ENCODE data around the gene SMNDC1.
A peak's percentile ranks its signal among the peaks of the same experiment; 100 is the strongest.

The SMNDC1 gene

GRCh38 chr10:110313674-110314073, 9.0 kb upstream of the SMNDC1 start:
- no peak overlapping the region for H3K4me3 ChIP-seq (IDR thresholded peaks at IDR 0.05; ENCODE audit: insufficient read depth, low read depth, low read length)
- no peak overlapping the region for H3K27ac ChIP-seq
- H3K79me2 ChIP-seq (ENCODE audit: insufficient read depth, low read depth) = no peaks in the 10 kb centered on the region
- H4K20me1 ChIP-seq (ENCODE audit: insufficient read depth) = no peaks in the 10 kb centered on the region
- TF ChIP-seq CTCF (conservative IDR thresholded peaks at IDR 0.05; ENCODE audit: low read depth, low read length) = no peak
- no peak overlapping the region for H3K9ac ChIP-seq
- H3K36me3 ChIP-seq (ENCODE audit: insufficient read depth) = no peaks in the 10 kb centered on the region
- H2AFZ ChIP-seq (ENCODE audit: low read depth) = no peak overlapping the region
- H3K4me2 ChIP-seq = no peak overlapping the region
- H3K4me1 ChIP-seq (ENCODE audit: low read depth, poor library complexity, severe bottlenecking) = peaks cover 25% of the 10 kb centered on the region
- no peaks in the 10 kb centered on the region for H3K27me3 ChIP-seq (ENCODE audit: insufficient read depth, low read depth)

- Histone ChIP-seq H3K27ac (no peak overlapping the region), H3K9ac (no peak overlapping the region)
- no peak for TF ChIP-seq CTCF (conservative IDR thresholded peaks at IDR 0.05; ENCODE audit: low read depth, low read length)
Observed at GRCh38 chr10:110312206-110312605, 7.5 kb upstream of the SMNDC1 start.

GRCh38 chr10:110311357-110311949, 6.7 kb upstream of the SMNDC1 start:
- Histone ChIP-seq H3K79me2 (ENCODE audit: insufficient read depth, low read depth) (no peaks in the 10 kb centered on the region), H3K27ac (no peak overlapping the region), H3K36me3 (ENCODE audit: insufficient read depth) (no peaks in the 10 kb centered on the region), H2AFZ (ENCODE audit: low read depth) (no peak overlapping the region), H3K4me3 (IDR thresholded peaks at IDR 0.05; ENCODE audit: insufficient read depth, low read depth, low read length) (no peak overlapping the region), H3K9ac (no peak overlapping the region), H3K27me3 (ENCODE audit: insufficient read depth, low read depth) (no peaks in the 10 kb centered on the region), H3K4me2 (peak overlapping the region; percentile 29; the same call in 1 of the 2 replicates), H4K20me1 (ENCODE audit: insufficient read depth) (no peaks in the 10 kb centered on the region), H3K4me1 (ENCODE audit: low read depth, poor library complexity, severe bottlenecking) (peaks cover 31% of the 10 kb centered on the region)
- TF ChIP-seq CTCF (conservative IDR thresholded peaks at IDR 0.05; ENCODE audit: low read depth, low read length) = peak; percentile 85

More at GRCh38 chr10:110312206-110312605, 7.5 kb upstream of the SMNDC1 start:
- Histone ChIP-seq H3K4me2 (no peak overlapping the region), H4K20me1 (ENCODE audit: insufficient read depth) (no peaks in the 10 kb centered on the region), H3K27me3 (ENCODE audit: insufficient read depth, low read depth) (no peaks in the 10 kb centered on the region), H3K4me1 (ENCODE audit: low read depth, poor library complexity, severe bottlenecking) (peaks cover 25% of the 10 kb centered on the region), H3K4me3 (IDR thresholded peaks at IDR 0.05; ENCODE audit: insufficient read depth, low read depth, low read length) (no peak overlapping the region), H3K36me3 (ENCODE audit: insufficient read depth) (no peaks in the 10 kb centered on the region), H3K79me2 (ENCODE audit: insufficient read depth, low read depth) (no peaks in the 10 kb centered on the region), H2AFZ (ENCODE audit: low read depth) (no peak overlapping the region)

- H3K27me3 ChIP-seq (ENCODE audit: insufficient read depth, low read depth) = no peaks in the 10 kb centered on the region
- H3K9ac ChIP-seq = no peak overlapping the region
- no peak overlapping the region for H3K4me3 ChIP-seq (IDR thresholded peaks at IDR 0.05; ENCODE audit: insufficient read depth, low read depth, low read length)
- H3K27ac ChIP-seq = no peak overlapping the region
- H3K79me2 ChIP-seq (ENCODE audit: insufficient read depth, low read depth) = no peaks in the 10 kb centered on the region
- no peak for TF ChIP-seq CTCF (conservative IDR thresholded peaks at IDR 0.05; ENCODE audit: low read depth, low read length)
- H3K36me3 ChIP-seq (ENCODE audit: insufficient read depth) = no peaks in the 10 kb centered on the region
- no peak overlapping the region for H2AFZ ChIP-seq (ENCODE audit: low read depth)
- peak overlapping the region; percentile 29; the same call in 1 of the 2 replicates for H3K4me2 ChIP-seq
- peaks cover 36% of the 10 kb centered on the region for H3K4me1 ChIP-seq (ENCODE audit: low read depth, poor library complexity, severe bottlenecking)
- no peaks in the 10 kb centered on the region for H4K20me1 ChIP-seq (ENCODE audit: insufficient read depth)
Observed at GRCh38 chr10:110310741-110311140, 6.0 kb upstream of the SMNDC1 start.
